HEK293 (cell line): Measurements from ENCODE around the gene REG1B.

Experiments used
- CTCF ChIA-PET: fragments of 350-600 bp; formaldehyde crosslinking; extraction: SDS; loops from one replicate; lab custom pipeline; 2021; ENCODE audit warnings: antibody characterized with exemption; lab: Yijun Ruan, JAX
- POLR2A ChIA-PET: fragments of 300-600 bp; formaldehyde crosslinking; extraction: SDS; loops from one replicate; lab custom pipeline; 2020; ENCODE audit warnings: antibody characterized with exemption, inconsistent platforms; lab: Yijun Ruan, JAX
- H3K27ac ChIP-seq: fragments of 200-500 bp; sonication (Bioruptor generic); 2 replicates; pipeline ENCODE4 v1.5.1; 2014; ENCODE audit warnings: low read depth, low read length, control low read depth, inconsistent platforms; ENCODE audit errors: extremely low read depth
- H3K36me3 ChIP-seq, 2 experiments: fragments of 200-500 bp in 1 of 2; sonication (Bioruptor generic) in 1 of 2; 1 replicate in 1 of 2; 2 replicates in 1 of 2; pipeline ENCODE4 v1.5.1; 2014 to 2017; ENCODE audit warnings: inconsistent platforms in 2 of 2, low read length in 2 of 2; ENCODE audit not compliant: control insufficient read depth in 2 of 2, insufficient read depth in 1 of 2
- H3K4me1 ChIP-seq: fragments of 200-500 bp; sonication (Bioruptor generic); 2 replicates; pipeline ENCODE4 v1.5.1; 2014; ENCODE audit warnings: mild to moderate bottlenecking, low read length, inconsistent platforms; ENCODE audit not compliant: control insufficient read depth, insufficient read depth
- H3K4me3 ChIP-seq: 2 replicates; pipeline ENCODE4 v1.5.1; 2011; ENCODE audit warnings: low read depth, mild to moderate bottlenecking, control low read depth, low read length, moderate library complexity
- H3K9me3 ChIP-seq: fragments of 200-500 bp; sonication (Bioruptor generic); 2 replicates; pipeline ENCODE4 v1.5.1; 2014; ENCODE audit warnings: low read depth, low read length, inconsistent platforms; ENCODE audit not compliant: control insufficient read depth, insufficient read depth
- BCL11B ChIP-seq: fragments of 450-650 bp; formaldehyde crosslinking; IDR thresholded peaks from 2 replicates; pipeline ENCODE4 v1.5.1; 2016; ENCODE audit warnings: low read depth, missing biosample characterization, missing genetic modification characterization
- PBX3 ChIP-seq: sonication (generic); formaldehyde crosslinking; IDR thresholded peaks from 2 replicates; pipeline ENCODE4 v1.8.1; 2022; ENCODE audit warnings: mild to moderate bottlenecking, moderate library complexity, missing genetic modification reagents
- PRDM4 ChIP-seq: fragments of 450-650 bp; formaldehyde crosslinking; IDR thresholded peaks from 2 replicates; pipeline ENCODE4 v1.5.1; 2017; ENCODE audit warnings: missing biosample characterization, missing genetic modification characterization
- SALL2 ChIP-seq: fragments of 450-650 bp; formaldehyde crosslinking; IDR thresholded peaks from 2 replicates; pipeline ENCODE4 v1.5.0; 2017; ENCODE audit warnings: missing biosample characterization, mild to moderate bottlenecking, missing genetic modification characterization, borderline replicate concordance
- SCRT2 ChIP-seq: fragments of 450-650 bp; formaldehyde crosslinking; IDR thresholded peaks from 2 replicates; pipeline ENCODE4 v1.5.1; 2016; ENCODE audit warnings: missing biosample characterization, missing genetic modification characterization
- YY1 ChIP-seq: fragments of 450-650 bp; formaldehyde crosslinking; IDR thresholded peaks from 2 replicates; pipeline ENCODE4 v1.5.1; 2018; ENCODE audit warnings: missing biosample characterization, missing genetic modification characterization
- ZBTB11 ChIP-seq: fragments of 450-650 bp; formaldehyde crosslinking; conservative IDR thresholded peaks from 2 replicates; pipeline ENCODE4 v1.5.1; 2016; ENCODE audit warnings: low read depth, missing biosample characterization, missing genetic modification characterization
- ZBTB49 ChIP-seq: fragments of 450-650 bp; formaldehyde crosslinking; IDR thresholded peaks from 2 replicates; pipeline ENCODE4 v1.5.1; 2016; ENCODE audit warnings: missing biosample characterization, missing genetic modification characterization, low read depth
- ZFHX2 ChIP-seq: fragments of 450-650 bp; formaldehyde crosslinking; conservative IDR thresholded peaks from 2 replicates; pipeline ENCODE4 v1.5.1; 2016; ENCODE audit warnings: missing biosample characterization, missing genetic modification characterization
- ZNF221 ChIP-seq: fragments of 450-650 bp; formaldehyde crosslinking; IDR thresholded peaks from 2 replicates; pipeline ENCODE4 v1.5.1; 2017; ENCODE audit warnings: missing biosample characterization, missing genetic modification characterization, borderline replicate concordance
- ZNF266 ChIP-seq: fragments of 450-650 bp; formaldehyde crosslinking; IDR thresholded peaks from 2 replicates; pipeline ENCODE4 v1.5.1; 2016; ENCODE audit warnings: missing biosample characterization, missing genetic modification characterization, low read depth
- ZNF529 ChIP-seq: fragments of 450-650 bp; formaldehyde crosslinking; IDR thresholded peaks from 2 replicates; pipeline ENCODE4 v1.5.1; 2017; ENCODE audit warnings: missing genetic modification characterization, missing biosample characterization; ENCODE audit not compliant: insufficient replicate concordance
- ZNF629 ChIP-seq: fragments of 450-650 bp; formaldehyde crosslinking; IDR thresholded peaks from 2 replicates; pipeline ENCODE4 v1.5.1; 2017; ENCODE audit warnings: missing biosample characterization, missing genetic modification characterization
- ZNF692 ChIP-seq: fragments of 450-650 bp; formaldehyde crosslinking; IDR thresholded peaks from 2 replicates; pipeline ENCODE4 v1.5.1; 2016; ENCODE audit warnings: missing biosample characterization, missing genetic modification characterization
- ZNF701 ChIP-seq: fragments of 450-650 bp; formaldehyde crosslinking; IDR thresholded peaks from 2 replicates; pipeline ENCODE4 v1.5.1; 2016; ENCODE audit warnings: missing biosample characterization, missing genetic modification characterization
- ZNF777 ChIP-seq: fragments of 450-650 bp; formaldehyde crosslinking; IDR thresholded peaks from 2 replicates; pipeline ENCODE4 v1.5.1; 2017; ENCODE audit warnings: missing biosample characterization, missing genetic modification characterization, borderline replicate concordance
- ZNF830 ChIP-seq: fragments of 450-650 bp; IDR thresholded peaks from 2 replicates; pipeline ENCODE4 v1.5.0; 2018; ENCODE audit warnings: missing biosample characterization, missing genetic modification characterization, low read depth, mild to moderate bottlenecking, moderate library complexity

REG1B gene

GRCh38 chr2:79082987-79083386 lies 4.8 kb downstream of the REG1B start:
- Histone ChIP-seq H3K9me3 (no peaks in the 10 kb centered on the region), H3K27ac (no peak overlapping the region), H3K36me3 (no peaks in the 10 kb centered on the region), H3K4me1 (no peaks in the 10 kb centered on the region), H3K4me3 (no peak overlapping the region)
- CTCF ChIA-PET, result interaction anchor here (0.8 kb wide), 1 partner anchor 804 kb away, joined by 3 read pairs; no protein-coding TSS in a partner anchor
- TF ChIP-seq PRDM4 (tag by site-specific recombination) (no peak), ZNF701 (tag by site-specific recombination) (no peak), BCL11B (tag by site-specific recombination) (no peak), PBX3 (CRISPR knock-in tag) (no peak), ZNF529 (tag by site-specific recombination) (no peak), ZNF266 (tag by site-specific recombination) (no peak), ZBTB49 (no peak), SCRT2 (tag by site-specific recombination) (no peak), ZNF777 (tag by site-specific recombination) (no peak), SALL2 (tag by site-specific recombination) (no peak), ZNF692 (tag by site-specific recombination) (no peak), ZBTB11 (no peak), ZNF830 (tag by site-specific recombination) (no peak), YY1 (tag by site-specific recombination) (no peak), ZFHX2 (tag by site-specific recombination) (no peak), ZNF629 (tag by site-specific recombination) (no peak), ZNF221 (no peak)
- POLR2A ChIA-PET, result no interaction called here
